HG03196 (cell line): Measurements from ENCODE around the gene GRIN1.

Experiments used
- ATAC-seq: cut with Tn5 transposase; IDR thresholded peaks from one replicate; pipeline ENCODE4 v1.9.1; 2021; ENCODE audit not compliant: unreplicated experiment

The GRIN1 gene

GRCh38 chr9:137145731-137146526 lies 7.0 kb downstream of the GRIN1 start:
- ATAC-seq = no peak

GRCh38 chr9:137146527-137146918 lies 7.6 kb downstream of the GRIN1 start:
- no peak for ATAC-seq

- ATAC-seq = no peak
These were observed 8.3 kb downstream of the GRIN1 start for GRCh38 chr9:137147091-137147792.

GRCh38 chr9:137147793-137148160 lies 8.8 kb downstream of the GRIN1 start:
- no peak for ATAC-seq

GRCh38 chr9:137148242-137148641 lies 9.3 kb downstream of the GRIN1 start:
- ATAC-seq = no peak

GRCh38 chr9:137148661-137149060 lies 9.7 kb downstream of the GRIN1 start:
- no peak for ATAC-seq

- no peak for ATAC-seq
These were observed 10.4 kb downstream of the GRIN1 start for GRCh38 chr9:137149363-137149762.

- peak; percentile 15 for ATAC-seq
These were observed 11.1 kb downstream of the GRIN1 start for GRCh38 chr9:137149942-137150616.

GRCh38 chr9:137150617-137151457 lies 11.9 kb downstream of the GRIN1 start:
- peak; percentile 46 for ATAC-seq

GRCh38 chr9:137152844-137153405 lies 14.0 kb downstream of the GRIN1 start:
- ATAC-seq = no peak

- no peak for ATAC-seq
These were observed 17.8 kb downstream of the GRIN1 start for GRCh38 chr9:137156567-137157375.

- no peak for ATAC-seq
These were observed 18.9 kb downstream of the GRIN1 start for GRCh38 chr9:137157618-137158415.

GRCh38 chr9:137158625-137159024 lies 19.7 kb downstream of the GRIN1 start:
- no peak for ATAC-seq

- no peak for ATAC-seq
These were observed 20.4 kb downstream of the GRIN1 start for GRCh38 chr9:137159105-137160053.

- no peak for ATAC-seq
These were observed 21.1 kb downstream of the GRIN1 start for GRCh38 chr9:137160054-137160425.

GRCh38 chr9:137160716-137161557 lies 22.0 kb downstream of the GRIN1 start:
- ATAC-seq = no peak
